Keratinocyte (primary cell): ENCODE measurements around the gene EEPD1. TPM values are rescaled to one million over a fixed set of nuclear protein-coding genes. Genes with fewer than 3 reads are reported as not detected.
"Not testable (repeated sequence)": the region's sequence is repeated elsewhere in the genome, so short reads cannot be mapped to it uniquely, and the experiment has no call there.

Experiments used
- DNase-seq: peaks from one replicate; pipeline ENCODE4 v3.0.0-alpha.2; 2011; ENCODE audit warnings: low read depth, missing footprints, low spot score
- FAIRE-seq: peaks from 2 replicates; lab custom pipeline; 2011; peaks lifted over from hg19 to GRCh38; lab: Jason Lieb, UNC
- H2AFZ ChIP-seq: 2 replicates; pipeline ENCODE4 v1.6.0; 2012; ENCODE audit warnings: low read length, control low read depth, inconsistent platforms; ENCODE audit not compliant: control insufficient read depth
- H3K27ac ChIP-seq: 2 replicates; pipeline ENCODE4 v1.5.1; 2011; ENCODE audit warnings: low read length; ENCODE audit not compliant: control insufficient read depth, insufficient read depth
- H3K27me3 ChIP-seq: 3 replicates; pipeline ENCODE4 v1.6.0; 2011; ENCODE audit warnings: low read length; ENCODE audit not compliant: control insufficient read depth, insufficient read depth; ENCODE audit errors: extremely low read depth
- H3K36me3 ChIP-seq, 2 experiments: 2 replicates in 1 of 2; 3 replicates in 1 of 2; pipeline ENCODE4 v1.5.1; 2011; ENCODE audit warnings: low read length in 2 of 2, mild to moderate bottlenecking in 1 of 2; ENCODE audit not compliant: control insufficient read depth in 2 of 2, insufficient read depth in 2 of 2; ENCODE audit errors: extremely low read depth in 1 of 2
- H3K4me1 ChIP-seq: 3 replicates; pipeline ENCODE4 v1.5.1; 2011; ENCODE audit warnings: low read length; ENCODE audit not compliant: control insufficient read depth, insufficient read depth; ENCODE audit errors: extremely low read depth
- H3K4me2 ChIP-seq: 3 replicates; pipeline ENCODE4 v1.6.0; 2011; ENCODE audit warnings: low read depth, low read length; ENCODE audit not compliant: control insufficient read depth, insufficient read depth; ENCODE audit errors: extremely low read depth
- H3K4me3 ChIP-seq, 3 experiments: fragments of 200-600 bp in 1 of 3; sonication (generic) in 1 of 3; 2 replicates in 2 of 3; 3 replicates in 1 of 3; pipeline ENCODE4 v1.5.1; 2011 to 2016; ENCODE audit warnings: low read length in 3 of 3, mild to moderate bottlenecking in 3 of 3, control low read depth in 2 of 3, inconsistent platforms in 1 of 3, low read depth in 1 of 3, mixed read lengths in 1 of 3, mixed run types in 1 of 3, moderate library complexity in 1 of 3; ENCODE audit not compliant: control insufficient read depth in 2 of 3, insufficient read depth in 2 of 3; ENCODE audit errors: extremely low read depth in 1 of 3
- H3K79me2 ChIP-seq: 2 replicates; pipeline ENCODE4 v1.6.0; 2012; ENCODE audit warnings: low read length; ENCODE audit not compliant: control insufficient read depth, insufficient read depth
- H3K9ac ChIP-seq: 3 replicates; pipeline ENCODE4 v1.6.0; 2011; ENCODE audit warnings: low read length; ENCODE audit not compliant: control insufficient read depth, insufficient read depth; ENCODE audit errors: extremely low read depth
- H3K9me1 ChIP-seq: 3 replicates; pipeline ENCODE4 v1.6.0; 2011; ENCODE audit warnings: low read length; ENCODE audit not compliant: control insufficient read depth, insufficient read depth; ENCODE audit errors: extremely low read depth
- H3K9me3 ChIP-seq: 2 replicates; pipeline ENCODE4 v1.5.1; 2012; ENCODE audit warnings: low read depth, low read length; ENCODE audit not compliant: control insufficient read depth
- H4K20me1 ChIP-seq: 3 replicates; pipeline ENCODE4 v1.6.0; 2011; ENCODE audit warnings: low read length; ENCODE audit not compliant: control insufficient read depth, insufficient read depth; ENCODE audit errors: extremely low read depth
- CTCF ChIP-seq, 3 experiments: IDR thresholded peaks in 1 of 3; conservative IDR thresholded peaks in 1 of 3; optimal IDR thresholded peaks in 1 of 3; 2 replicates in 2 of 3; 3 replicates in 1 of 3; pipeline versions ENCODE3 to v1.5.1; 2011; ENCODE audit warnings: low read length in 3 of 3, mild to moderate bottlenecking in 3 of 3, moderate library complexity in 2 of 3, control low read depth in 1 of 3, inconsistent platforms in 1 of 3; ENCODE audit not compliant: insufficient read depth in 2 of 3; ENCODE audit errors: extremely low read depth in 1 of 3
- EZH2 ChIP-seq: IDR thresholded peaks from one replicate; pipeline ENCODE4 v1.6.1; 2012; ENCODE audit warnings: inconsistent platforms, mild to moderate bottlenecking, low read length, moderate library complexity
- dilution Hi-C: fragments of 300-500 bp; cut with MboI; formaldehyde crosslinking; loops from one replicate; pipeline ENCODE4 v1.7.0; 2020; ENCODE audit warnings: low sequenced_read_pairs; ENCODE audit not compliant: extremely low pct_ligation_motif_present
- polyA plus RNA-seq, 5 experiments: library from polyadenylated mRNA; depleted of rRNA in 3 of 5; stranded (reverse) in 3 of 5; stranded (forward) in 1 of 5; unstranded in 1 of 5; fragments of >200 nt; gene quantifications; 1 replicate in 1 of 5; 2 replicates in 3 of 5; 3 replicates in 1 of 5; pipeline versions ENCODE4 v1.2.1 to v1.2.3, GENCODE V29; 2011 to 2012; ENCODE audit warnings: missing spikeins in 2 of 5, low read depth in 1 of 5, low replicate concordance in 1 of 5

The EEPD1 gene
- polyA plus RNA-seq, 1 donor (not counting 4 experiments of a cell fraction or from before 2014, with no cell fraction given): 1.2 TPM

GRCh38 chr7:36145686-36146085 lies 7.4 kb upstream of the EEPD1 start:
- no peak for TF ChIP-seq EZH2
- Histone ChIP-seq H2AFZ (no peak overlapping the region), H4K20me1 (no peaks in the 10 kb centered on the region), H3K36me3 (no peaks in the 10 kb centered on the region), H3K9me1 (no peaks in the 10 kb centered on the region), H3K4me3 (no peak overlapping the region), H3K9me3 (no peaks in the 10 kb centered on the region), H3K4me2 (no peak overlapping the region), H3K27ac (no peak overlapping the region), H3K27me3 (no peaks in the 10 kb centered on the region), H3K79me2 (no peaks in the 10 kb centered on the region), H3K9ac (no peak overlapping the region), H3K4me1 (no peaks in the 10 kb centered on the region)
- dilution Hi-C loops: no loop called here
- FAIRE-seq: no peak
- DNase-seq: no peak

GRCh38 chr7:36147361-36147760 lies 5.7 kb upstream of the EEPD1 start:
- H3K4me2 ChIP-seq: no peak overlapping the region
- no peaks in the 10 kb centered on the region for H3K79me2 ChIP-seq
- H4K20me1 ChIP-seq: no peaks in the 10 kb centered on the region
- no peaks in the 10 kb centered on the region for H3K9me1 ChIP-seq
- H3K27me3 ChIP-seq: no peaks in the 10 kb centered on the region
- H3K36me3 ChIP-seq: no peaks in the 10 kb centered on the region
- no peak for DNase-seq
- no peak overlapping the region for H2AFZ ChIP-seq
- no peak overlapping the region for H3K9ac ChIP-seq
- no peaks in the 10 kb centered on the region for H3K9me3 ChIP-seq
- H3K4me3 ChIP-seq: no peak overlapping the region
- H3K4me1 ChIP-seq: peaks cover 3% of the 10 kb centered on the region
- H3K27ac ChIP-seq: no peak overlapping the region
- no peak for FAIRE-seq
- no peak for TF ChIP-seq EZH2
- dilution Hi-C loops: no loop called here

GRCh38 chr7:36148422-36149065 lies 4.5 kb upstream of the EEPD1 start:
- Histone ChIP-seq H4K20me1 (no peaks in the 10 kb centered on the region), H3K4me2 (no peak overlapping the region), H3K79me2 (no peaks in the 10 kb centered on the region), H3K9ac (no peak overlapping the region), H3K4me3 (no peak overlapping the region), H3K4me1 (peaks cover 6% of the 10 kb centered on the region), H3K27ac (no peak overlapping the region), H3K9me3 (no peaks in the 10 kb centered on the region), H3K9me1 (no peaks in the 10 kb centered on the region), H3K36me3 (no peaks in the 10 kb centered on the region), H3K27me3 (no peaks in the 10 kb centered on the region), H2AFZ (no peak overlapping the region)
- no peak for TF ChIP-seq CTCF (optimal IDR thresholded peaks at IDR 0.05 in 1 of 3, IDR thresholded peaks at IDR 0.05 in 1 of 3, conservative IDR thresholded peaks at IDR 0.05 in 1 of 3; ENCODE audit: extremely low read depth in 1 of 3, insufficient read depth in 2 of 3, low read length in 3 of 3)
- DNase-seq (no peak), FAIRE-seq (no peak)
- dilution Hi-C loops: no loop called here

GRCh38 chr7:36149240-36149639 lies 3.8 kb upstream of the EEPD1 start:
- DNase-seq, H3K4me3 ChIP-seq, H3K36me3 ChIP-seq, H3K27me3 ChIP-seq, H3K79me2 ChIP-seq, H3K9me1 ChIP-seq, dilution Hi-C loops, H3K9me3 ChIP-seq, H3K9ac ChIP-seq, H3K4me2 ChIP-seq, H2AFZ ChIP-seq, H4K20me1 ChIP-seq, FAIRE-seq, H3K27ac ChIP-seq: not testable (repeated sequence)
- H3K4me1 ChIP-seq: peaks cover 12% of the 10 kb centered on the region
